Cardiac muscle cell (in vitro differentiated cells and primary cell): Measurements from ENCODE around the gene COPS7A. TPM values are rescaled to one million over a fixed set of nuclear protein-coding genes. Genes with fewer than 3 reads are reported as not detected.
"Not testable (repeated sequence)": the region's sequence is repeated elsewhere in the genome, so short reads cannot be mapped to it uniquely, and the experiment has no call there.

Source experiments
- DNase-seq, 2 donors: peaks; one replicate each; pipeline versions ENCODE4 v3.0.0 to v3.0.0-alpha.2; 2010 to 2017; ENCODE audit warnings: low read depth in 1 of 2, low spot score in 1 of 2
- H3K27ac ChIP-seq: fragments of 200-600 bp; sonication (generic); 2 replicates; pipeline ENCODE4 v1.5.1; 2016
- H3K27me3 ChIP-seq: fragments of 200-600 bp; sonication (generic); 2 replicates; pipeline ENCODE4 v1.6.0; 2016; ENCODE audit warnings: control low read depth
- H3K36me3 ChIP-seq: fragments of 200-600 bp; sonication (generic); 2 replicates; pipeline ENCODE4 v1.5.1; 2016; ENCODE audit warnings: control low read depth
- H3K4me1 ChIP-seq: fragments of 200-600 bp; sonication (generic); 2 replicates; pipeline ENCODE4 v1.8.1; 2017; ENCODE audit warnings: low read depth, mild to moderate bottlenecking, mixed run types
- H3K4me3 ChIP-seq: fragments of 200-600 bp; sonication (generic); 2 replicates; pipeline ENCODE4 v1.5.1; 2016; ENCODE audit warnings: mild to moderate bottlenecking
- H3K9me3 ChIP-seq: fragments of 200-600 bp; sonication (generic); 2 replicates; pipeline ENCODE4 v1.5.1; 2017; ENCODE audit warnings: low read depth, mild to moderate bottlenecking, control low read depth
- CTCF ChIP-seq: IDR thresholded peaks from 2 replicates; pipeline ENCODE4 v1.5.1; 2012; ENCODE audit warnings: low read depth, mild to moderate bottlenecking, low read length
- polyA plus RNA-seq: library from polyadenylated mRNA; unstranded; fragments of >200 nt; fragmentation: Nextera tagmentation; extraction: Ambion mirVana; gene quantifications from 2 replicates; pipeline ENCODE4 v1.2.1, GENCODE V29; 2016
- total RNA-seq: library from RNA; depleted of rRNA; stranded (reverse); fragments of >200 nt; gene quantifications from 2 replicates; pipeline ENCODE4 v1.2.3, GENCODE V29; 2016

Gene COPS7A
- total and polyA plus RNA-seq, 2 experiments from 2014 or later, result 71.0 to 108 TPM

GRCh38 chr12:6729186-6729585 lies 5.3 kb downstream of the COPS7A start:
- H3K4me1 ChIP-seq, result peaks cover 6% of the 10 kb centered on the region
- H3K27me3 ChIP-seq, result no peaks in the 10 kb centered on the region
- no peaks in the 10 kb centered on the region for H3K9me3 ChIP-seq
- no peak for DNase-seq
- no peak overlapping the region for H3K4me3 ChIP-seq
- peaks cover 11% of the 10 kb centered on the region for H3K36me3 ChIP-seq
- no peak for TF ChIP-seq CTCF
- H3K27ac ChIP-seq, result no peak overlapping the region

GRCh38 chr12:6730169-6730568 lies 6.3 kb downstream of the COPS7A start:
- H3K27me3 ChIP-seq, result no peaks in the 10 kb centered on the region
- TF ChIP-seq CTCF, result no peak
- H3K4me1 ChIP-seq, result no peaks in the 10 kb centered on the region
- no peak overlapping the region for H3K27ac ChIP-seq
- H3K4me3 ChIP-seq, result no peak overlapping the region
- DNase-seq, result no peak
- peaks cover 11% of the 10 kb centered on the region for H3K36me3 ChIP-seq
- H3K9me3 ChIP-seq, result no peaks in the 10 kb centered on the region

DNA sequence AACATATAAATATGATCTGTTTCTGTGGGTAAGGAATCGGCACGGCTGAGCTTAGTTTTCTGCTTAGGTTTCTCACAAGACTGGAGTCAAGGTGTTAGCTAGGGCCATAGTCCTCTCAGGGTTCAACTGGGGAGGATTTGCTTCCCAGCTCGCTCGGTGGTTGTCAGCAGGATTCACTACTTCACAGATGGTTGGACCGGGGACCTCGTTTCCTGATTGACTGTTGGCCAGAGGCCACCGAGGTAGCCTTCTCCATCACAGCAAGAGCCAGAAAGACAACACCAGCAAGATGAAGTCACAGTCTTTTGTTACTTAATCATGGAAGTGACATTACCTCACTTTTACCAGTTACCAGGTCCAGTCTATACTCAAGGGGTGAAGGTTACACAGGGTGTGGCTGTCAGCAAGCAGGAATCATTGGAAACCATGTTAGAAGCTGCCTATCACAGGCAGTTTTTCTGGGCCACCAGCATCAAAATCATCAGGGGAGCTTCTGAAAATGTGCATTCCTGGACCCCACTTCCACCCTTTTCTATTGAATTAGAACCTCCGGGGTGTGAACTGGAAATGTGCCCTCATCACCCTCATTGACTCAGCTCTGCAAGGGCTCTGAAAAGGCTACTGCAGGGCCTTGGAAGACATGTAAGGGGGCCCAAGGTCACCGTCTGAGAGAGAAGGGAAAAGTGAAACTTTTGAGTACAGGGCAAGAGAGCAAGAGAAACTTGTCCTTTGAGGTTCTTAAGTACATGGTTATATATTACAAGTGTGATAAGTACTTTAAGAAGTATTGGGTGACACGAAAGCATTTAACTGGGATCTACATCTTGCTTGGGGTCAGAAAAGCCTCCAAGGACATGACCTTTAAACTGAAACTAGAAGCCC lies 10.9 kb downstream of the COPS7A start:
- TF ChIP-seq CTCF, result no peak
- DNase-seq, result no peak
- Histone ChIP-seq H3K4me3 (no peak overlapping the region), H3K27ac (peak overlapping the region; percentile 37), H3K36me3 (peaks cover 9% of the 10 kb centered on the region), H3K9me3 (no peaks in the 10 kb centered on the region), H3K4me1 (peaks cover 3% of the 10 kb centered on the region), H3K27me3 (no peaks in the 10 kb centered on the region)

DNA sequence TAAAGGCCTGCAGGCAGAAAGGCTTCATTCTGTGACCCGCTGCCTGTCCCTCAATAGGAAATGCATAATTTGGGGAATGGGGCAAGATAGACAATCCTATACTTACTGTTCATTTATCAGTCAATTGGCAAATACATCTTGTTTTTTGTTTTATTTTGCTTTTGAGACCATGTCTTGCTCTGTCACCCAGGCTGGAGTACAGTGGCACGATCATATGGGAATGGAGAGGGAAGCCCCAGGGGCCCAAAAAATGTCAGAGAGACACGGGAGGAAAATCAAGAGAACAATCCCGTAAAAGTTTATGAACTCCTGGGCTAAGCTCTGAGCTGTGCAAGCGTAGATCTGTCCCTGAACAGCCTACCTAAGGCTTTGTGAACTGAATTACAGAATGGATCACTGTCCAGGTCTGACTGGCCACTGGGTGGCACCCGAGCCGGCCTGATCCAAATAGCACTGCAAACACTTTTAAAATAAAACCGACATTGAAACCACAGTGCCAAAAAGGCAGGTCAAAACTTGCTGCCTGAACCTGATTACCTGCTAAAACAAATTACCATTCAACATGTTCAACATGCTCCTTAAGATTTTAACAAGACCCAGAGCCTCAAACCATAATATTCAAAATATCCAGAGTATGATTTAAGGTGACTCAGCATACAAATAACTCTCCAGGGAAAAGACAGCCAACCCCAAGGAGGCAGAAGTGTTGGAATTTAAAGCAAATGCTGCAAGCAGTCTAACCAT lies 11.8 kb downstream of the COPS7A start:
- H3K9me3 ChIP-seq, result no peaks in the 10 kb centered on the region
- peaks cover 3% of the 10 kb centered on the region for H3K36me3 ChIP-seq
- H3K4me1 ChIP-seq, result peaks cover 3% of the 10 kb centered on the region
- TF ChIP-seq CTCF, result peak; percentile 83
- peak; percentile 72 to 76 for DNase-seq
- no peaks in the 10 kb centered on the region for H3K27me3 ChIP-seq
- peak overlapping the region; percentile 37 for H3K27ac ChIP-seq
- H3K4me3 ChIP-seq, result no peak overlapping the region

DNA sequence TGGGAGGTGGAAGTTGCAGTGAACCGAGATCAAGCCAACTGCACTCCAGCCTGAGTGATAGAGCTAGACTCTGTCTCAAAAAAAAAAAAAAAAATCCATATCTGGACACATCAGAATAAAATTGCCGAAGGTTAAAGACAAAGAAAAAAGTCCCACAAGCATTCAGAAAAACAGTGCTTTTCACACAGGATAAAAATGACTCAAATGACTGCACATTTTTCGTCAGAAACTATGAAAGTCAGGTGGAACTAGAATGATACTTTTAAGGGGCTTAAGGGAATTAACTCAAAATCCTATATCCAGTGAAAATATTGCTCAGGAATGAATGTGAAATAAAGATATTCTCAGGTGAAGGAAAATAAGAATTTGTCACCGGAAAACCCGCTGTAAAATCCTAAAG lies 12.9 kb downstream of the COPS7A start:
- H3K27ac ChIP-seq, result no peak overlapping the region
- DNase-seq, result no peak
- H3K9me3 ChIP-seq, result no peaks in the 10 kb centered on the region
- no peak for TF ChIP-seq CTCF
- H3K4me1 ChIP-seq, result peaks cover 3% of the 10 kb centered on the region
- no peaks in the 10 kb centered on the region for H3K36me3 ChIP-seq
- no peak overlapping the region for H3K4me3 ChIP-seq
- H3K27me3 ChIP-seq, result no peaks in the 10 kb centered on the region

DNA sequence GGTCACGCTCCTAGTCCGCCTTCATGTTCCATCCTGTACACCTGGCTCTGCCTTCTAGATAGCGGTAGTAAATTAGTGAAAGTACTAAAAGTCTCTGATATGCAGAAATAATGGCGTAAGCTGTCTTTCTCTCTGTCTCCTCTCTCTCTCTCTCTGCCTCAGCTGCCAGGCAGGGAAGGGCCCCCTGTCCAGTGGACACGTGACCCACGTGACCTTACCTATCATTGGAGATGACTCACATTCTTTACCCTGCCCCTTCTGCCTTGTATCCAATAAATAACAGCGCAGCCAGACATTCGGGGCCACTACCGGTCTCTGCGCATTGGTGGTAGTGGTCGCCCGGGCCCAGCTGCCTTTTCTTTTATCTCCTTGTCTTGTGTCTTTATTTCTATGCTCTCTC lies 18.2 kb downstream of the COPS7A start:
- H3K4me3 ChIP-seq, H3K36me3 ChIP-seq, DNase-seq, H3K4me1 ChIP-seq, H3K9me3 ChIP-seq, H3K27me3 ChIP-seq, H3K27ac ChIP-seq: not testable (repeated sequence)
